Measurements from ENCODE around the gene RARB. TPM values are rescaled to one million over a fixed set of nuclear protein-coding genes. Genes with fewer than 3 reads are reported as not detected.

Gene RARB
- total and polyA plus RNA-seq, 2 donors (not counting 3 experiments of a cell fraction or from before 2014, with no cell fraction given), result 15.3 to 23.4 TPM

DNA sequence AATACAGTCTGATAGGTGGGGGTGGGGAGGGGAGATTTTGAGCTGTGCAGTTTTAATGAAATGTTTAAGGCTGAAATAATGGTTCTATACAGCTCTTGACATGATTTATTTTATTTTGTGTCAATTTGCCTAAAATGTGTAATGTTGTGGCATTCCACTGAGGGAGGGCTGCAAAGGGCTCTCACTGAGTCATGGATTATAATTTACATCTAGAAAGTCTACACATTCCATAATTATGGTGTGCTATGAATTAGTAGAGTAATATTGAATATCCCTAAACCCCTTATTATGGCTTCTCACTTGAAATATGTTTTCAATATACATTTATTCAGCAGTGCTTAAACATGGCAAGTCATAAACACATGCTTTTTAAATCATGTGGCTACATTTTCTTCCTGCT lies 103.9 kb downstream of the RARB start:
- no TSS peak for BruUV-seq (replicated peaks)
- no peak overlapping the region for H3K27ac ChIP-seq (ENCODE audit: insufficient read depth, low read depth, low read length)
- H3K4me3 ChIP-seq (replicated peaks in 1 of 3; ENCODE audit: insufficient read depth in 1 of 3, low read depth in 1 of 3, low read length in 3 of 3), result no peak overlapping the region
- intact Hi-C loops (cut with micrococcal nuclease) (no loop called here), dilution Hi-C loops (cut with MboI; ENCODE audit: extremely low pct_ligation_motif_present, low sequenced_read_pairs) (no loop called here)
- H3K9me1 ChIP-seq (replicated peaks; ENCODE audit: control insufficient read depth, extremely low read depth, insufficient read depth, low read length), result no peaks in the 10 kb centered on the region
- FAIRE-seq, result no peak
- H3K4me1 ChIP-seq (ENCODE audit: control insufficient read depth, extremely low read depth, insufficient read depth, low read length), result peaks cover 6% of the 10 kb centered on the region
- no peak overlapping the region for H3K4me2 ChIP-seq (ENCODE audit: insufficient read depth, low read length)
- H3K9me3 ChIP-seq (replicated peaks; ENCODE audit: control insufficient read depth, insufficient read depth, low read length), result no peaks in the 10 kb centered on the region
- no peaks in the 10 kb centered on the region for H3K36me3 ChIP-seq (ENCODE audit: control insufficient read depth in 2 of 2, extremely low read depth in 1 of 2, insufficient read depth in 2 of 2, low read length in 2 of 2)
- H3K27me3 ChIP-seq (ENCODE audit: control insufficient read depth in 2 of 2, insufficient read depth in 2 of 2, low read length in 2 of 2), result no peaks in the 10 kb centered on the region
- no peak for DNase-seq (ENCODE audit: low read depth, low spot score)
- ChIA-PET CTCF (interaction anchor here (0.9 to 2.1 kb wide), 5 partner anchors 11 to 62 kb away, joined by 3 to 16 read pairs (median 5); no protein-coding TSS in a partner anchor), POLR2A (no interaction called here)
- H4K20me1 ChIP-seq (replicated peaks; ENCODE audit: control insufficient read depth, extremely low read depth, insufficient read depth, low read length), result peaks cover 3% of the 10 kb centered on the region
- no peaks in the 10 kb centered on the region for H3K79me2 ChIP-seq (ENCODE audit: control insufficient read depth, insufficient read depth, low read length)
- no peak for TF ChIP-seq POLR2A (IDR thresholded peaks at IDR 0.05; ENCODE audit: low read depth, low read length)
- H3K9ac ChIP-seq (replicated peaks; ENCODE audit: extremely low read depth, insufficient read depth, low read length), result no peak overlapping the region
- no peak overlapping the region for H2AFZ ChIP-seq (ENCODE audit: low read depth, low read length)

DNA sequence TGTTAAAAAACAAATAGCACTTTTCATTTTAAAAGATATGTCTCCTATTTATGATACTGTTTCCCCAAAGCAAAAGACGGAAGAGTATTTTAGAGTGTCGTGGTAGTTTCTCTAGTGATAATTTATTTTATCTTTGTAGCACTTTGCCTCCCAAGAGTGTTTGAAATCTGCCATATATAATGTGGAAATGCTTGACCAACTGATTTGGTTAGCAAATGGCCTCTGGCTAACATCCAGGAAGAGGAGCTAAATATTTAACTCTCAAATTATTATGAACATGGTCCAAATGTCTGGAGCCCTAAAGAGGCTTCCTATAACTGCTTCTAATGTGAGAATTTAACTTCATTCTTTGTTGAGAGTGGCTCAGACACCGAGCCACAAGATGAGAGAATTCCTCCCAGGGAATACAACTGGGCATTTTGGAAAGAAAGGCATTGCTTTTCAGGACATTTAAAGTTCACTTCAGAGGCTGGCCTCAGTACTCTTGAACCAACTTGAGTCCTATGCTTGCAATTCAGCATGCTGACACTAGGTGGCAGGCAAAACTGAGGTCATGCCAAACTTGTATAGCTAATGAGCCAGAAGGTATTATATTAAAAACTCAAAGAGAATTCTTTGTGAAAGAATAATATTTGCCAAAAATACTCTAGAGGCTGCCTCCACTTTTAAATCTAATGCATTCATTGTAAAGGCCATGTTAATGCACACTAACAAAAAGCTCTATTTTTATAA lies 104.5 kb downstream of the RARB start:
- Histone ChIP-seq H3K4me2 (ENCODE audit: insufficient read depth, low read length) (no peak overlapping the region), H3K36me3 (ENCODE audit: control insufficient read depth in 2 of 2, extremely low read depth in 1 of 2, insufficient read depth in 2 of 2, low read length in 2 of 2) (no peaks in the 10 kb centered on the region), H3K79me2 (ENCODE audit: control insufficient read depth, insufficient read depth, low read length) (no peaks in the 10 kb centered on the region), H3K9me1 (replicated peaks; ENCODE audit: control insufficient read depth, extremely low read depth, insufficient read depth, low read length) (no peaks in the 10 kb centered on the region), H3K4me3 (replicated peaks in 1 of 3; ENCODE audit: insufficient read depth in 1 of 3, low read depth in 1 of 3, low read length in 3 of 3) (no peak overlapping the region), H3K27me3 (ENCODE audit: control insufficient read depth in 2 of 2, insufficient read depth in 2 of 2, low read length in 2 of 2) (no peaks in the 10 kb centered on the region), H4K20me1 (replicated peaks; ENCODE audit: control insufficient read depth, extremely low read depth, insufficient read depth, low read length) (peaks cover 3% of the 10 kb centered on the region), H2AFZ (ENCODE audit: low read depth, low read length) (no peak overlapping the region), H3K4me1 (ENCODE audit: control insufficient read depth, extremely low read depth, insufficient read depth, low read length) (peaks cover 6% of the 10 kb centered on the region), H3K9me3 (replicated peaks; ENCODE audit: control insufficient read depth, insufficient read depth, low read length) (no peaks in the 10 kb centered on the region), H3K9ac (replicated peaks; ENCODE audit: extremely low read depth, insufficient read depth, low read length) (no peak overlapping the region), H3K27ac (ENCODE audit: insufficient read depth, low read depth, low read length) (no peak overlapping the region)
- dilution Hi-C loops (cut with MboI; ENCODE audit: extremely low pct_ligation_motif_present, low sequenced_read_pairs) (no loop called here), intact Hi-C loops (cut with micrococcal nuclease) (no loop called here)
- DNase-seq (ENCODE audit: low read depth, low spot score) (no peak), FAIRE-seq (peak; percentile 74)
- BruUV-seq (replicated peaks), result no TSS peak
- ChIA-PET POLR2A (no interaction called here), CTCF (interaction anchor here (0.7 to 2.1 kb wide), 10 partner anchors 9 to 61 kb away, joined by 3 to 16 read pairs (median 4); no protein-coding TSS in a partner anchor)
- TF ChIP-seq, protein P1, sequence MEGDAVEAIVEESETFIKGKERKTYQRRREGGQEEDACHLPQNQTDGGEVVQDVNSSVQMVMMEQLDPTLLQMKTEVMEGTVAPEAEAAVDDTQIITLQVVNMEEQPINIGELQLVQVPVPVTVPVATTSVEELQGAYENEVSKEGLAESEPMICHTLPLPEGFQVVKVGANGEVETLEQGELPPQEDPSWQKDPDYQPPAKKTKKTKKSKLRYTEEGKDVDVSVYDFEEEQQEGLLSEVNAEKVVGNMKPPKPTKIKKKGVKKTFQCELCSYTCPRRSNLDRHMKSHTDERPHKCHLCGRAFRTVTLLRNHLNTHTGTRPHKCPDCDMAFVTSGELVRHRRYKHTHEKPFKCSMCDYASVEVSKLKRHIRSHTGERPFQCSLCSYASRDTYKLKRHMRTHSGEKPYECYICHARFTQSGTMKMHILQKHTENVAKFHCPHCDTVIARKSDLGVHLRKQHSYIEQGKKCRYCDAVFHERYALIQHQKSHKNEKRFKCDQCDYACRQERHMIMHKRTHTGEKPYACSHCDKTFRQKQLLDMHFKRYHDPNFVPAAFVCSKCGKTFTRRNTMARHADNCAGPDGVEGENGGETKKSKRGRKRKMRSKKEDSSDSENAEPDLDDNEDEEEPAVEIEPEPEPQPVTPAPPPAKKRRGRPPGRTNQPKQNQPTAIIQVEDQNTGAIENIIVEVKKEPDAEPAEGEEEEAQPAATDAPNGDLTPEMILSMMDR (IDR thresholded peaks at IDR 0.05; ENCODE audit: extremely low read depth in 1 of 2, insufficient read depth in 1 of 2, low read depth in 1 of 2, low read length in 2 of 2), result peak; percentile 40 to 48
- TF ChIP-seq JUN (IDR thresholded peaks at IDR 0.05; ENCODE audit: borderline replicate concordance, insufficient read depth, insufficient read length, low read depth) (no peak), FOS (IDR thresholded peaks at IDR 0.05; ENCODE audit: borderline replicate concordance, insufficient read depth, low read length) (no peak)
